ENCODE data around the gene SRSF2.
"Not testable (repeated sequence)": the region's sequence is repeated elsewhere in the genome, so short reads cannot be mapped to it uniquely, and the experiment has no call there.

Gene SRSF2

GRCh38 chr17:76723812-76724211 is 13.3 kb downstream of the SRSF2 start:
- no peaks in the 10 kb centered on the region for H3K27me3 ChIP-seq (ENCODE audit: control insufficient read depth, insufficient read depth, low read length)
- H3K4me1 ChIP-seq (ENCODE audit: control insufficient read depth, insufficient read depth, low read length): peaks cover 27% of the 10 kb centered on the region
- H3K4me3 ChIP-seq (ENCODE audit: low read length): no peak overlapping the region
- H3K36me3 ChIP-seq (ENCODE audit: control insufficient read depth, insufficient read depth, low read length): peaks cover 33% of the 10 kb centered on the region
- H3K9ac ChIP-seq (ENCODE audit: low read length): no peak overlapping the region
- peak overlapping the region; percentile 36 for H3K27ac ChIP-seq (ENCODE audit: low read depth, low read length)

GRCh38 chr17:76722977-76723376 is 14.2 kb downstream of the SRSF2 start:
- H3K36me3 ChIP-seq (ENCODE audit: control insufficient read depth, insufficient read depth, low read length): peaks cover 41% of the 10 kb centered on the region
- H3K4me3 ChIP-seq (ENCODE audit: low read length): not testable (repeated sequence)

GRCh38 chr17:76722279-76722678 is 14.9 kb downstream of the SRSF2 start:
- no peaks in the 10 kb centered on the region for H3K27me3 ChIP-seq (ENCODE audit: control insufficient read depth, insufficient read depth, low read length)
- H3K9ac ChIP-seq (ENCODE audit: low read length): no peak overlapping the region
- H3K4me3 ChIP-seq (ENCODE audit: low read length): no peak overlapping the region
- peaks cover 18% of the 10 kb centered on the region for H3K4me1 ChIP-seq (ENCODE audit: control insufficient read depth, insufficient read depth, low read length)
- no peak overlapping the region for H3K27ac ChIP-seq (ENCODE audit: low read depth, low read length)
- H3K36me3 ChIP-seq (ENCODE audit: control insufficient read depth, insufficient read depth, low read length): peaks cover 41% of the 10 kb centered on the region

More at GRCh38 chr17:76722977-76723376, 14.2 kb downstream of the SRSF2 start:
- not testable (repeated sequence) for H3K27ac ChIP-seq (ENCODE audit: low read depth, low read length); H3K27me3 ChIP-seq (ENCODE audit: control insufficient read depth, insufficient read depth, low read length); H3K9ac ChIP-seq (ENCODE audit: low read length)
- H3K4me1 ChIP-seq (ENCODE audit: control insufficient read depth, insufficient read depth, low read length): peaks cover 25% of the 10 kb centered on the region

- Histone ChIP-seq H3K4me3 (ENCODE audit: low read length) (no peak overlapping the region), H3K36me3 (ENCODE audit: control insufficient read depth, insufficient read depth, low read length) (peaks cover 41% of the 10 kb centered on the region), H3K9ac (ENCODE audit: low read length) (no peak overlapping the region), H3K27me3 (ENCODE audit: control insufficient read depth, insufficient read depth, low read length) (no peaks in the 10 kb centered on the region), H3K4me1 (ENCODE audit: control insufficient read depth, insufficient read depth, low read length) (peaks cover 16% of the 10 kb centered on the region), H3K27ac (ENCODE audit: low read depth, low read length) (no peak overlapping the region)
Observed at GRCh38 chr17:76721463-76721862, 15.7 kb downstream of the SRSF2 start.

GRCh38 chr17:76720941-76721340 is 16.2 kb downstream of the SRSF2 start:
- Histone ChIP-seq H3K36me3 (ENCODE audit: control insufficient read depth, insufficient read depth, low read length) (peaks cover 47% of the 10 kb centered on the region), H3K4me1 (ENCODE audit: control insufficient read depth, insufficient read depth, low read length) (peaks cover 16% of the 10 kb centered on the region), H3K9ac (ENCODE audit: low read length) (no peak overlapping the region), H3K27me3 (ENCODE audit: control insufficient read depth, insufficient read depth, low read length) (no peaks in the 10 kb centered on the region), H3K4me3 (ENCODE audit: low read length) (no peak overlapping the region), H3K27ac (ENCODE audit: low read depth, low read length) (no peak overlapping the region)

GRCh38 chr17:76720211-76720610 is 16.9 kb downstream of the SRSF2 start:
- peaks cover 52% of the 10 kb centered on the region for H3K36me3 ChIP-seq (ENCODE audit: control insufficient read depth, insufficient read depth, low read length)
- peaks cover 14% of the 10 kb centered on the region for H3K4me1 ChIP-seq (ENCODE audit: control insufficient read depth, insufficient read depth, low read length)

GRCh38 chr17:76718516-76718915 is 18.6 kb downstream of the SRSF2 start:
- no peak overlapping the region for H3K27ac ChIP-seq (ENCODE audit: low read depth, low read length)
- peaks cover 2% of the 10 kb centered on the region for H3K4me1 ChIP-seq (ENCODE audit: control insufficient read depth, insufficient read depth, low read length)
- H3K4me3 ChIP-seq (ENCODE audit: low read length): no peak overlapping the region
- peaks cover 53% of the 10 kb centered on the region for H3K36me3 ChIP-seq (ENCODE audit: control insufficient read depth, insufficient read depth, low read length)
- H3K9ac ChIP-seq (ENCODE audit: low read length): no peak overlapping the region
- H3K27me3 ChIP-seq (ENCODE audit: control insufficient read depth, insufficient read depth, low read length): no peaks in the 10 kb centered on the region

More at GRCh38 chr17:76720211-76720610, 16.9 kb downstream of the SRSF2 start:
- Histone ChIP-seq H3K27me3 (ENCODE audit: control insufficient read depth, insufficient read depth, low read length) (no peaks in the 10 kb centered on the region), H3K4me3 (ENCODE audit: low read length) (no peak overlapping the region), H3K9ac (ENCODE audit: low read length) (peak overlapping the region; percentile 6), H3K27ac (ENCODE audit: low read depth, low read length) (no peak overlapping the region)

GRCh38 chr17:76716839-76717215 is 20.3 kb downstream of the SRSF2 start:
- H3K27ac ChIP-seq (ENCODE audit: low read depth, low read length): no peak overlapping the region
- peaks cover 48% of the 10 kb centered on the region for H3K36me3 ChIP-seq (ENCODE audit: control insufficient read depth, insufficient read depth, low read length)
- peaks cover 3% of the 10 kb centered on the region for H3K4me1 ChIP-seq (ENCODE audit: control insufficient read depth, insufficient read depth, low read length)
- no peak overlapping the region for H3K9ac ChIP-seq (ENCODE audit: low read length)
- H3K27me3 ChIP-seq (ENCODE audit: control insufficient read depth, insufficient read depth, low read length): no peaks in the 10 kb centered on the region
- H3K4me3 ChIP-seq (ENCODE audit: low read length): no peak overlapping the region

GRCh38 chr17:76716146-76716838 is 20.8 kb downstream of the SRSF2 start:
- no peak overlapping the region for H3K27ac ChIP-seq (ENCODE audit: low read depth, low read length)
- no peaks in the 10 kb centered on the region for H3K27me3 ChIP-seq (ENCODE audit: control insufficient read depth, insufficient read depth, low read length)
- H3K4me3 ChIP-seq (ENCODE audit: low read length): no peak overlapping the region
- peaks cover 9% of the 10 kb centered on the region for H3K4me1 ChIP-seq (ENCODE audit: control insufficient read depth, insufficient read depth, low read length)
- H3K9ac ChIP-seq (ENCODE audit: low read length): no peak overlapping the region
- peaks cover 43% of the 10 kb centered on the region for H3K36me3 ChIP-seq (ENCODE audit: control insufficient read depth, insufficient read depth, low read length)

GRCh38 chr17:76715496-76715830 is 21.7 kb downstream of the SRSF2 start:
- Histone ChIP-seq H3K27ac (ENCODE audit: low read depth, low read length) (no peak overlapping the region), H3K4me1 (ENCODE audit: control insufficient read depth, insufficient read depth, low read length) (peaks cover 9% of the 10 kb centered on the region), H3K36me3 (ENCODE audit: control insufficient read depth, insufficient read depth, low read length) (peaks cover 35% of the 10 kb centered on the region)

GRCh38 chr17:76714822-76715495 is 22.2 kb downstream of the SRSF2 start:
- peak overlapping the region; percentile 47 for H3K27ac ChIP-seq (ENCODE audit: low read depth, low read length)
- H3K9ac ChIP-seq (ENCODE audit: low read length): no peak overlapping the region
- no peaks in the 10 kb centered on the region for H3K27me3 ChIP-seq (ENCODE audit: control insufficient read depth, insufficient read depth, low read length)
- peaks cover 31% of the 10 kb centered on the region for H3K36me3 ChIP-seq (ENCODE audit: control insufficient read depth, insufficient read depth, low read length)
- H3K4me1 ChIP-seq (ENCODE audit: control insufficient read depth, insufficient read depth, low read length): peaks cover 9% of the 10 kb centered on the region
- no peak overlapping the region for H3K4me3 ChIP-seq (ENCODE audit: low read length)

More at GRCh38 chr17:76715496-76715830, 21.7 kb downstream of the SRSF2 start:
- Histone ChIP-seq H3K9ac (ENCODE audit: low read length) (no peak overlapping the region), H3K4me3 (ENCODE audit: low read length) (no peak overlapping the region), H3K27me3 (ENCODE audit: control insufficient read depth, insufficient read depth, low read length) (no peaks in the 10 kb centered on the region)

- H3K27ac ChIP-seq (ENCODE audit: low read depth, low read length): peak overlapping the region; percentile 47
- H3K4me3 ChIP-seq (ENCODE audit: low read length): no peak overlapping the region
- H3K36me3 ChIP-seq (ENCODE audit: control insufficient read depth, insufficient read depth, low read length): peaks cover 25% of the 10 kb centered on the region
Observed at GRCh38 chr17:76714336-76714735, 22.8 kb downstream of the SRSF2 start.

GRCh38 chr17:76713765-76714164 is 23.4 kb downstream of the SRSF2 start:
- no peak overlapping the region for H3K9ac ChIP-seq (ENCODE audit: low read length)
- H3K27ac ChIP-seq (ENCODE audit: low read depth, low read length): no peak overlapping the region
- no peaks in the 10 kb centered on the region for H3K27me3 ChIP-seq (ENCODE audit: control insufficient read depth, insufficient read depth, low read length)
- no peak overlapping the region for H3K4me3 ChIP-seq (ENCODE audit: low read length)
- H3K4me1 ChIP-seq (ENCODE audit: control insufficient read depth, insufficient read depth, low read length): peaks cover 12% of the 10 kb centered on the region
- peaks cover 22% of the 10 kb centered on the region for H3K36me3 ChIP-seq (ENCODE audit: control insufficient read depth, insufficient read depth, low read length)

More at GRCh38 chr17:76714336-76714735, 22.8 kb downstream of the SRSF2 start:
- Histone ChIP-seq H3K27me3 (ENCODE audit: control insufficient read depth, insufficient read depth, low read length) (no peaks in the 10 kb centered on the region), H3K9ac (ENCODE audit: low read length) (no peak overlapping the region), H3K4me1 (ENCODE audit: control insufficient read depth, insufficient read depth, low read length) (peaks cover 9% of the 10 kb centered on the region)
